RWPE2 (cell line): ENCODE data around the gene ZFHX3.

Experiments used
- ATAC-seq: fragments of 200-7000 bp; cut with Tn5 transposase; 3 replicates; pipeline ENCODE4 v1.9.1; 2021; ENCODE audit warnings: low read depth
- DNase-seq: peaks from one replicate; pipeline ENCODE4 v3.0.0-alpha.2; 2020; ENCODE audit warnings: low spot score
- H3K27ac ChIP-seq: fragments of 450-650 bp; 2 replicates; pipeline ENCODE4 v1.5.1; 2017; ENCODE audit warnings: mild to moderate bottlenecking; ENCODE audit not compliant: poor library complexity, severe bottlenecking
- H3K27me3 ChIP-seq: fragments of 250-450 bp; sonication (Bioruptor Pico); 2 replicates; pipeline ENCODE4 v1.5.1; 2021; ENCODE audit warnings: mild to moderate bottlenecking, moderate library complexity; ENCODE audit not compliant: insufficient read depth, poor library complexity, severe bottlenecking
- H3K36me3 ChIP-seq: fragments of 250-450 bp; sonication (Bioruptor Pico); 2 replicates; pipeline ENCODE4 v1.5.1; 2020; ENCODE audit warnings: low read depth, mild to moderate bottlenecking, moderate library complexity
- H3K4me1 ChIP-seq: fragments of 250-450 bp; sonication (Bioruptor Pico); 2 replicates; pipeline ENCODE4 v1.5.1; 2021; ENCODE audit warnings: mild to moderate bottlenecking, moderate library complexity; ENCODE audit not compliant: insufficient read depth, poor library complexity, severe bottlenecking
- H3K4me3 ChIP-seq: fragments of 250-450 bp; sonication (Bioruptor Pico); 2 replicates; pipeline ENCODE4 v1.5.1; 2021; ENCODE audit warnings: mild to moderate bottlenecking, moderate library complexity; ENCODE audit not compliant: severe bottlenecking
- H3K9me3 ChIP-seq: fragments of 250-450 bp; sonication (Bioruptor Pico); 2 replicates; pipeline ENCODE4 v1.5.1; 2021; ENCODE audit warnings: mild to moderate bottlenecking, moderate library complexity; ENCODE audit not compliant: severe bottlenecking
- CTCF ChIP-seq: fragments of 450-650 bp; IDR thresholded peaks from one replicate; pipeline ENCODE4 v1.5.1; 2017; ENCODE audit warnings: mild to moderate bottlenecking, moderate library complexity; ENCODE audit not compliant: poor library complexity, severe bottlenecking

ZFHX3 gene

GRCh38 chr16:72934636-72935403, 113.1 kb downstream of the ZFHX3 start:
- Histone ChIP-seq H3K4me1 (peaks cover 19% of the 10 kb centered on the region), H3K36me3 (no peaks in the 10 kb centered on the region), H3K27ac (no peak overlapping the region), H3K4me3 (no peak overlapping the region), H3K9me3 (no peaks in the 10 kb centered on the region), H3K27me3 (no peaks in the 10 kb centered on the region)
- no peak for TF ChIP-seq CTCF
- ATAC-seq (no peak), DNase-seq (no peak)

GRCh38 chr16:72932677-72933335, 115.1 kb downstream of the ZFHX3 start:
- Histone ChIP-seq H3K27ac (no peak overlapping the region), H3K36me3 (no peaks in the 10 kb centered on the region)

GRCh38 chr16:72932050-72932449, 115.9 kb downstream of the ZFHX3 start:
- Histone ChIP-seq H3K9me3 (no peaks in the 10 kb centered on the region), H3K4me3 (no peak overlapping the region), H3K27ac (no peak overlapping the region), H3K27me3 (no peaks in the 10 kb centered on the region), H3K36me3 (no peaks in the 10 kb centered on the region), H3K4me1 (peaks cover 25% of the 10 kb centered on the region)
- TF ChIP-seq CTCF = no peak
- ATAC-seq (no peak), DNase-seq (no peak)

More at GRCh38 chr16:72932677-72933335, 115.1 kb downstream of the ZFHX3 start:
- Histone ChIP-seq H3K4me1 (peaks cover 18% of the 10 kb centered on the region), H3K9me3 (no peaks in the 10 kb centered on the region), H3K27me3 (no peaks in the 10 kb centered on the region), H3K4me3 (no peak overlapping the region)
- TF ChIP-seq CTCF = no peak
- no peak for ATAC-seq
- DNase-seq = no peak

- no peak for TF ChIP-seq CTCF
- Histone ChIP-seq H3K4me3 (no peak overlapping the region), H3K36me3 (no peaks in the 10 kb centered on the region), H3K9me3 (no peaks in the 10 kb centered on the region), H3K4me1 (peaks cover 26% of the 10 kb centered on the region), H3K27ac (no peak overlapping the region), H3K27me3 (no peaks in the 10 kb centered on the region)
- DNase-seq = no peak
- ATAC-seq = no peak
Measured at GRCh38 chr16:72930396-72930795, 117.5 kb downstream of the ZFHX3 start.
